ENCODE data around the gene DPAGT1. TPM values are rescaled to one million over a fixed set of nuclear protein-coding genes. Genes with fewer than 3 reads are reported as not detected.

DPAGT1 gene
- total RNA-seq, 1 donor from 2014 or later: 18.2 TPM

DNA sequence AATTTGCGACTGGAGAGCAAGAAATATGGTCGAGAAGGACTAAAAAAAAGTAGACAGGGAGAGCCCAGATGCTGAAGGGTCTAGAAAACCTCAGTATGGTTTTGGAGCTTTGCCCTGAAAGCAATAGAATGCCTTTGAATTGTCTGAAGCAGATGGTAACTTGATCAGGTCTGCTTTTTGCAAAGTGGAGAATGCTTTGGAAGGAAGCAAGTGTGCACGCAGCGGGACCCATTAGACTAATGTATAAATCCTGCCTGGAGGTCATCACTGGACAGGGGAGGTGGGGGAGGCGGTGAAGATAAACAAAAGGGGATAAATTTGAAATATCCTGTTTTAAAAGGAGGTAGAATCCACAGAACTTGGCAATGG, 19.0 kb upstream of the DPAGT1 start:
- Histone ChIP-seq H3K4me3 (peak overlapping the region; percentile 78 to 94), H3K4me1 (peaks cover 24% of the 10 kb centered on the region), H3K27me3 (no peaks in the 10 kb centered on the region), H3K27ac (peak overlapping the region; percentile 76), H3K9me3 (no peaks in the 10 kb centered on the region), H3K36me3 (peaks cover 0 to 14% of the 10 kb centered on the region in 2 donors)
- DNase-seq (ENCODE audit: extremely low spot score in 2 of 2): no peak
- TF ChIP-seq POLR2AphosphoS5 (IDR thresholded peaks at IDR 0.05; ENCODE audit: insufficient read depth in 1 of 2, low read depth in 1 of 2) (no peak), POLR2A (IDR thresholded peaks at IDR 0.05) (no peak)
- TF ChIP-seq, protein P1, sequence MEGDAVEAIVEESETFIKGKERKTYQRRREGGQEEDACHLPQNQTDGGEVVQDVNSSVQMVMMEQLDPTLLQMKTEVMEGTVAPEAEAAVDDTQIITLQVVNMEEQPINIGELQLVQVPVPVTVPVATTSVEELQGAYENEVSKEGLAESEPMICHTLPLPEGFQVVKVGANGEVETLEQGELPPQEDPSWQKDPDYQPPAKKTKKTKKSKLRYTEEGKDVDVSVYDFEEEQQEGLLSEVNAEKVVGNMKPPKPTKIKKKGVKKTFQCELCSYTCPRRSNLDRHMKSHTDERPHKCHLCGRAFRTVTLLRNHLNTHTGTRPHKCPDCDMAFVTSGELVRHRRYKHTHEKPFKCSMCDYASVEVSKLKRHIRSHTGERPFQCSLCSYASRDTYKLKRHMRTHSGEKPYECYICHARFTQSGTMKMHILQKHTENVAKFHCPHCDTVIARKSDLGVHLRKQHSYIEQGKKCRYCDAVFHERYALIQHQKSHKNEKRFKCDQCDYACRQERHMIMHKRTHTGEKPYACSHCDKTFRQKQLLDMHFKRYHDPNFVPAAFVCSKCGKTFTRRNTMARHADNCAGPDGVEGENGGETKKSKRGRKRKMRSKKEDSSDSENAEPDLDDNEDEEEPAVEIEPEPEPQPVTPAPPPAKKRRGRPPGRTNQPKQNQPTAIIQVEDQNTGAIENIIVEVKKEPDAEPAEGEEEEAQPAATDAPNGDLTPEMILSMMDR (IDR thresholded peaks at IDR 0.05): no peak
- intact Hi-C loops (cut with DNase I): no loop called here

DNA sequence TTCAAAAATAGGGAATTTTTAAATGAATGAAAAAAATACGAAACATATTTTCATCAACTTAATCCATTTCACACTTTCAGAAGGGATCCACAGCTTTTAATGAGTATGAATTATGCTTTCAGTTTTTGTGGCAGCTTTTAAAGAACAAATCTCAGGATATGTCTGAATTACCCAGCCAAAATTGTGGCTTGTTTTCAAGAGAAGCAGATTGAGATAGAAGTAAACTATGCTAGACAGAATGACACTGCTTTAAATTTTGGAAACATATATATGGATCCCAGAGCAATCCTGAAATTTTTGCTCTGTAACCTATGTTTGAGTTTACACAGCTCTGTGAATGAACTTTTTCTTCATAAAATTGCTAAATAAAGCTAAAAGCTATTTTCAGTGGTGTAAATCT, 17.3 kb upstream of the DPAGT1 start:
- H3K27ac ChIP-seq: no peak overlapping the region
- peaks cover 0 to 13% of the 10 kb centered on the region in 2 donors for H3K36me3 ChIP-seq
- H3K4me1 ChIP-seq: peaks cover 24% of the 10 kb centered on the region
- H3K27me3 ChIP-seq: no peaks in the 10 kb centered on the region
- no peak for DNase-seq (ENCODE audit: extremely low spot score in 2 of 2)
- no peak for TF ChIP-seq POLR2AphosphoS5 (IDR thresholded peaks at IDR 0.05; ENCODE audit: insufficient read depth in 1 of 2, low read depth in 1 of 2)
- no peak for TF ChIP-seq POLR2A (IDR thresholded peaks at IDR 0.05)
- TF ChIP-seq, protein P1 (IDR thresholded peaks at IDR 0.05): no peak
- no peak overlapping the region for H3K4me3 ChIP-seq
- H3K9me3 ChIP-seq: no peaks in the 10 kb centered on the region
- intact Hi-C loops (cut with DNase I): no loop called here

DNA sequence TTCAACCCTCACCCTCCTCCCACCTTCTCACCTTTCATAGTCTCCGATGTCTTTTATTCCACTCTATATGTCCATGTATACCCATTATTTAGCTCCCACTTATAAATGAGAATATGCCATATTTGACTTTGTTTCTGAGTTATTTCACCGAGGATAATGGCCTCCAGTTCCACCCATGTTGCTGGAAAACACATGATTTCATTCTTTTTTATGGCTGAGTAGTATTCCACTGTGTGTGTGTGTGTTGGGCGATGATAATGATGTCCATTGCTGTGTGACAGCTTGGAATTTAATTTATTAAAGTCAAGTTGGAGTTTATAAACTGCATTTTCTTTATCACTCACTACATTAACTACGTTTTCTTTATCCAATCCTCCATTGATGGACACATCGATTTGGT, 16.6 kb upstream of the DPAGT1 start:
- Histone ChIP-seq H3K27ac (no peak overlapping the region), H3K4me3 (no peak overlapping the region), H3K36me3 (peaks cover 0 to 16% of the 10 kb centered on the region in 2 donors), H3K27me3 (no peaks in the 10 kb centered on the region), H3K9me3 (no peaks in the 10 kb centered on the region), H3K4me1 (peaks cover 24% of the 10 kb centered on the region)
- TF ChIP-seq POLR2AphosphoS5 (IDR thresholded peaks at IDR 0.05; ENCODE audit: insufficient read depth in 1 of 2, low read depth in 1 of 2) (no peak), POLR2A (IDR thresholded peaks at IDR 0.05) (no peak)
- TF ChIP-seq, protein P1 (IDR thresholded peaks at IDR 0.05): no peak
- intact Hi-C loops (cut with DNase I): no loop called here
- no peak for DNase-seq (ENCODE audit: extremely low spot score in 2 of 2)

DNA sequence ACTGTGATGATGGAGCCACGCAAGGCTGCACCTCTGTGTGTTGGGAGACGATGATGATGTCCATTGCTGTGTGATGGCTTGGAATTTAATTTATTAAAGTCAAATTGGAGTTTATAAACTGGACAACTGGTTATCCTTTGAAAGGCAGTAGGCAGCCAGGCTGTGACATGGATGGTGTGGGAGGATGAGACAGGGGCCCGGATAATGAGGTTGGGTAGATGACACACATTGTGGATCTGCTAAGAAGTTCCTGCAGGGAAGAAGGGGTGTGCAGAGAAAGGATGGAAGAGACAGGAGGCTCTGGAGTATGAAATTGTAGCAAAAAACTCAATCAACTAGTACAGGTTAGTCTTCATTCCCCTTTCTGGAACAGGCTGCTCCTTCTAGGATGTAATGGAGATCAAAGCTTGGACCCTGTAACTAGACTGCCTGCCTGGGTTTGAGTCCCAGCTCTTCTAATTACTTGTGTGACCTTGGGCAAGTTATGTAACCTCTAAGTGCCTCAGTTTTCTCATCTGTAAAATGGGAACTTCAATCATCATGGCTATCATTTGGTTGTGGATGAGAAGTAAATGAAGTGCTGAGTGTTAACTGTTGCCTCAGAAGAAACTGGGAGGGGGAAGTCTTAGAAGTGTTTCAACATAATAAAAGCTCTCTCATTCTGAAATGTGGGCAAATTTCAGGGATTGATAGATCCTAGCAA, 15.5 kb upstream of the DPAGT1 start:
- Histone ChIP-seq H3K4me3 (no peak overlapping the region), H3K9me3 (no peaks in the 10 kb centered on the region), H3K27me3 (no peaks in the 10 kb centered on the region), H3K27ac (no peak overlapping the region), H3K36me3 (peaks cover 0 to 26% of the 10 kb centered on the region in 2 donors), H3K4me1 (peaks cover 13% of the 10 kb centered on the region)
- intact Hi-C loops (cut with DNase I): no loop called here
- DNase-seq (ENCODE audit: extremely low spot score in 2 of 2): no peak
- TF ChIP-seq POLR2AphosphoS5 (IDR thresholded peaks at IDR 0.05; ENCODE audit: insufficient read depth in 1 of 2, low read depth in 1 of 2): no peak

DNA sequence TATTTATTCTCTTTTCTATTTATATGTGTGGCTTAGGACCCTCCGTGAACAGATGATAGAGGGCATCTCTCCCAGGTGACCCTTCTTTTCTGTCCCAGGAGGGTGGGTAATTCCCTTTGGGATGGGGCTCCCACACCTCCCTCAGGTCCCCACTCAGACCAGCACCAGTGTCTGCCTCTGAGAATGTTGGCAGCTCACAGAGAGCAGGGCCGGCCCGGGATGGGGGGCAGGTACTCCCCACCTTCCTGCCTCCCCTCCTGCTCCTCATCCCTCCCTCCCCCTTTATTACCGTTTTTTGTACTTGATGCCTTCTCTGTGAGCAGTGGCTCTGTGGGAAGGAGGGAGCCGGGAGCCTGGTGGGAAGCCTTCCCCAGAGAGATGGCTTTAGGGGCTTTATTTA, 14.9 kb upstream of the DPAGT1 start:
- Histone ChIP-seq H3K27me3 (no peaks in the 10 kb centered on the region), H3K27ac (no peak overlapping the region), H3K4me3 (no peak overlapping the region), H3K36me3 (peaks cover 0 to 32% of the 10 kb centered on the region in 2 donors), H3K4me1 (peaks cover 8% of the 10 kb centered on the region), H3K9me3 (no peaks in the 10 kb centered on the region)
- DNase-seq (ENCODE audit: extremely low spot score in 2 of 2): no peak
- TF ChIP-seq POLR2A (IDR thresholded peaks at IDR 0.05) (no peak), POLR2AphosphoS5 (IDR thresholded peaks at IDR 0.05; ENCODE audit: insufficient read depth in 1 of 2, low read depth in 1 of 2) (no peak)
- TF ChIP-seq, protein P1 (IDR thresholded peaks at IDR 0.05): no peak
- intact Hi-C loops (cut with DNase I): no loop called here
